ENCODE measurements around the gene YARS1. TPM values are rescaled to one million over a fixed set of nuclear protein-coding genes. Genes with fewer than 3 reads are reported as not detected.

Gene YARS1
- total RNA-seq, 1 experiment from 2014 or later: 244 TPM

- TF ChIP-seq REST (IDR thresholded peaks at IDR 0.05; ENCODE audit: low read depth) (no peak), FOSL1 (IDR thresholded peaks at IDR 0.05; ENCODE audit: low read depth) (0 out of 2 replicates have a peak, but pooled peaks have one; percentile 1), EZH2 (IDR thresholded peaks at IDR 0.05) (no peak)
Observed at GRCh38 chr1:32773764-32774463, 43.2 kb downstream of the YARS1 start (continued).

DNA sequence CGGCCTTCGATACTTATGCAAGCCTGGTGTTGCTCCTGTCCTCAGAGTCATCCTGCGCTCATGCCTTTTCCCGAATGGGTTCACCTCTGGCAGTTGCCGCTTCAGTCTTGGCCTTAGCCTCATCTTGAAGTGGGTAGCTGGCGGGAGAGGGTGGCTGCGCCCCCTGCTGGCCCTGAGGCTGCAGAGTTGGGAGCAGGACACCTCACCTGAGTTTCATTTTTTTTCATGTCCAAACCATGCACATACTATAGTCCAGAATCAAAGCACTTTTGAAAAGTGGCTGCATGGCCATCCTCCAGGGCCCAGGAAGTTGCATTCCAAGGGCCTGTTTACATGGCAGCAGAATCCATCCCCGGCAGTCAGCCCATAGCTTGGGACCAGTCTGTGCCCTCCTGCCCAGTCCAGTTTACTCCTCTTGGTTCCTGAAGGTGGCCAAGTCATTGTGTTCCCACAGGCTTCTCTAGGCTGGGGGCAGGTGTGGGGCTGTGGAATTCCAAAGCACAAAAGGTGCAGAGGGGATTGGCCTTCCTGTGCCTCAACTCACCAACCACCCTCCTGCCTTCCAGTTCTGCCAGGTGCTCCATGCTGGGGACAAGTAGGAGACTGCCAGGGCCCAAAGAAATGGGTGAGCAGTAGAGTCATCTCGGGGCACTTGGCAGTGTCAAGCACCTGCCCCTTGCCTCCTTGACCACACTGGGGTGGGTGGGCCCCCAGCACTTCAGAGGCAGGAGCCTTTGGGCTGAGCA, 44.0 kb downstream of the YARS1 start:
- Histone ChIP-seq H2AFZ (ENCODE audit: low read depth, low read length, poor library complexity, severe bottlenecking) (no peak overlapping the region), H3K79me2 (ENCODE audit: insufficient read depth, low read length) (no peaks in the 10 kb centered on the region), H3K27me3 (ENCODE audit: insufficient read depth, low read length) (no peaks in the 10 kb centered on the region), H3K36me3 (ENCODE audit: control insufficient read depth in 1 of 2, insufficient read depth in 2 of 2, low read length in 2 of 2) (peaks cover 20 to 23% of the 10 kb centered on the region in 2 experiments; a peak in 3 of 4 replicates), H3K4me2 (ENCODE audit: low read length) (no peak overlapping the region; the same call in 1 of the 2 replicates), H3K4me3 (replicated peaks in 1 of 2; ENCODE audit: low read depth in 1 of 2, low read length in 2 of 2) (no peak overlapping the region), H3K9ac (ENCODE audit: low read length) (no peak overlapping the region; the same call in 1 of the 2 replicates), H4K20me1 (ENCODE audit: insufficient read depth) (no peaks in the 10 kb centered on the region), H3K9me3 (ENCODE audit: control insufficient read depth in 1 of 2, insufficient read depth in 1 of 2, low read depth in 1 of 2, low read length in 2 of 2) (no peaks in the 10 kb centered on the region), H3K9me2 (ENCODE audit: insufficient read depth) (no peaks in the 10 kb centered on the region), H3K27ac (ENCODE audit: low read depth, low read length) (peak overlapping the region; percentile 25), H3K4me1 (ENCODE audit: control insufficient read depth in 1 of 2, insufficient read depth in 2 of 2, low read length in 2 of 2) (peaks cover 22 to 39% of the 10 kb centered on the region in 2 experiments)
- DNase-seq (ENCODE audit: low read depth, low spot score) (peak; percentile 61), ATAC-seq (peak; percentile 85)
- intact Hi-C loops (cut with micrococcal nuclease): loop anchor here (1.0 to 2.0 kb wide), 4 partner anchors 61 to 372 kb away; no protein-coding TSS in a partner anchor
- TSS peak; percentile 35 for BruUV-seq (replicated peaks)
- ChIA-PET POLR2A (interaction anchor here (1.0 to 2.4 kb wide), 4 partner anchors 12 to 122 kb away, joined by 3 to 13 read pairs (median 7); partner anchors contain the start of gene RBBP4), RAD21 (ENCODE audit: low non-redundant PET in 1 of 2, low total read pairs in 2 of 2, uncharacterized antibody in 2 of 2, unreplicated experiment in 2 of 2) (interaction anchor here (1.1 to 8.0 kb wide), 3 partner anchors 61 to 64 kb away, joined by 3 to 41 read pairs (median 31); no protein-coding TSS in a partner anchor), CTCF (interaction anchor here (0.7 to 5.4 kb wide), 17 partner anchors 12 to 372 kb away, joined by 3 to 108 read pairs (median 6); no protein-coding TSS in a partner anchor)
- peak; percentile 38; the same call in 1 of the 2 replicates for TF ChIP-seq POLR2AphosphoS5 (IDR thresholded peaks at IDR 0.05; ENCODE audit: low read depth, low read length)
- no peak for TF ChIP-seq ELF1 (IDR thresholded peaks at IDR 0.05; ENCODE audit: borderline replicate concordance, low read depth)
- peak; percentile 38 for TF ChIP-seq JUND (IDR thresholded peaks at IDR 0.05)
- peak; percentile 12; the same call in 1 of the 2 replicates for TF ChIP-seq CBX3 (IDR thresholded peaks at IDR 0.05; ENCODE audit: low read depth)
- no peak for TF ChIP-seq REST (IDR thresholded peaks at IDR 0.05; ENCODE audit: low read depth)
- TF ChIP-seq, protein P1, sequence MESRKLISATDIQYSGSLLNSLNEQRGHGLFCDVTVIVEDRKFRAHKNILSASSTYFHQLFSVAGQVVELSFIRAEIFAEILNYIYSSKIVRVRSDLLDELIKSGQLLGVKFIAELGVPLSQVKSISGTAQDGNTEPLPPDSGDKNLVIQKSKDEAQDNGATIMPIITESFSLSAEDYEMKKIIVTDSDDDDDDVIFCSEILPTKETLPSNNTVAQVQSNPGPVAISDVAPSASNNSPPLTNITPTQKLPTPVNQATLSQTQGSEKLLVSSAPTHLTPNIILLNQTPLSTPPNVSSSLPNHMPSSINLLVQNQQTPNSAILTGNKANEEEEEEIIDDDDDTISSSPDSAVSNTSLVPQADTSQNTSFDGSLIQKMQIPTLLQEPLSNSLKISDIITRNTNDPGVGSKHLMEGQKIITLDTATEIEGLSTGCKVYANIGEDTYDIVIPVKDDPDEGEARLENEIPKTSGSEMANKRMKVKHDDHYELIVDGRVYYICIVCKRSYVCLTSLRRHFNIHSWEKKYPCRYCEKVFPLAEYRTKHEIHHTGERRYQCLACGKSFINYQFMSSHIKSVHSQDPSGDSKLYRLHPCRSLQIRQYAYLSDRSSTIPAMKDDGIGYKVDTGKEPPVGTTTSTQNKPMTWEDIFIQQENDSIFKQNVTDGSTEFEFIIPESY (IDR thresholded peaks at IDR 0.05; ENCODE audit: extremely low read depth, insufficient replicate concordance, low read length): no peak
- no peak for TF ChIP-seq SP1 (IDR thresholded peaks at IDR 0.05; ENCODE audit: low read depth)
- TF ChIP-seq FOSL1 (IDR thresholded peaks at IDR 0.05; ENCODE audit: low read depth): no peak
- peak; percentile 99 for TF ChIP-seq RAD21 (IDR thresholded peaks at IDR 0.05; ENCODE audit: low read depth)
- peak; percentile 59 for TF ChIP-seq YY1 (IDR thresholded peaks at IDR 0.05; ENCODE audit: extremely low read depth, insufficient replicate concordance, low read depth, low read length)
